GM18526 (cell line): ENCODE results near the gene ARHGAP10.

Experiments
- POLR2A ChIP-seq: IDR thresholded peaks from 3 replicates; pipeline ENCODE4 v1.6.1; 2011; ENCODE audit not compliant: insufficient read length; ENCODE audit errors: extremely low read depth

The ARHGAP10 gene

DNA sequence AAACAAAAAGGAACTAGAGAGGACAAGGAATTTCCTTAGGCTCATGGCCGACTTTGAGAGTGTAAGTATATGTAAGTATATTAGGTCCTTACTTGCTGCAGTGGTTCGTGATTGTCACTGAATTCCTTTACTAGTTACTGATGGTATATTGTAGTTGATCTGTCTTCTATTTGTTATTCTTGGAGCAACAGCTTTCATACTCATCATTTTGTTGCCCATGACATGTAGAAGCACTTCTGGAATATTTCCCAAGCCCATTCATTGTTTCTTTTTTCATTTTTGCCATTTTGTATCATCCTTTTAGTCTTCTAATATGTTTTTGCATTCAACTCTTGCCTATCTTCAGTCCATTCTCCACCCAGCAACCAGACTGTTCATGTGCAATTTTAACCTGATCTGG lies 170.0 kb downstream of the ARHGAP10 start:
- TF ChIP-seq POLR2A: no peak

DNA sequence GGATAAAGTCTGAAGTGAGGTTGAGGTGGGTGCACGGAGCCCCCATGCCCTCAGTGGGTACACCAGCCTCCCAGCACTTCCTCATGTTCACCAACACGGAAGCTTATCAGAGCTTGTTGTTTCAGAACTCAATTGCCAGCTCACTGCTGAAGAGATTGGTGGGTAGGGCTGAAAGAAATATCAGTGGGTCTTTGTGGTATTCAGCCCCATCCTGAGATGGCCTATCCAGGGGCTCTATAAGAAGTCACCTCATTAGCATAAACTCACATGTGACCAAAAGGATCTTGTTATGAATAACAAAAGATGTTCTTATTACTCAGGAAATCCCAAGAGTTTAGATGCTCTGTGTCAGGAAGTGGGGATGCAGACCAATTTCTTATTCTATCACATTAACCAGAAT lies 177.3 kb downstream of the ARHGAP10 start:
- TF ChIP-seq POLR2A: no peak

DNA sequence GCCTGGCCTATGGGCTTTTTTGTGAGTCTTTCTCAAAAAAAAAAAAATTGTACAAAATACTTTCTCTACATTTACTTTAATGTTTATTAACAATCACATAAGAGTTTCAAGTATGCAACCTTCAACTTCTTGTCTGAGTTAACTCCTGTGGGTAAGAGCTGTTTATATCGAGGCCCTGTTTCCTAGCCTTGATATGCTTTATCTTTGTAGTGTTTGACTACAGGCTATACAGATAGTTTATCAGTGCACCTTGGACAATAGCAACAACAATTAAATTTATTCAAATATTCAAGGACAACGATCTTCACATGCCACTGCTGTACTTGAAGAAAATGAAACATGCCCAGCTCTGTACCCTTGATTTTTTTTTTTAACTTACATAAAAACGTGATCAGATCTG lies 178.4 kb downstream of the ARHGAP10 start:
- TF ChIP-seq POLR2A: no peak

DNA sequence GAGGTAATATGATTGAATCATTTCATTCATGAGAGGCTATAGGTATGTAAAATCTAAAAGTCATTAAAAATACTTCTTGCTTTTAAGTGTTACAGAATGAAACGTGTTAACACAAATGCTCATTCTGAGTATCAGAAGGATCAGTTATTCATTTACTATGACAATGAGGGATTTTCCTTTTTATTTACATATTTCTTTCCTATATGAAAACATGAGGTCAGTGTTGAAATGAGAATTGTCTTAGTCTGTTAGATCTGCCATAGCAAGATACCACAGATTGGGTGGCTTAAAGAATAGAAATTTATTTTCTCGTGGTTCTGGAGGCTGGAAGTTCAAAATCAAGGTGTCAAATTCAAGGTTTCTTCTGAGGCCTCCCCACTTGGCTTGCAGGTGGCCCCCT lies 181.2 kb downstream of the ARHGAP10 start:
- no peak for TF ChIP-seq POLR2A

DNA sequence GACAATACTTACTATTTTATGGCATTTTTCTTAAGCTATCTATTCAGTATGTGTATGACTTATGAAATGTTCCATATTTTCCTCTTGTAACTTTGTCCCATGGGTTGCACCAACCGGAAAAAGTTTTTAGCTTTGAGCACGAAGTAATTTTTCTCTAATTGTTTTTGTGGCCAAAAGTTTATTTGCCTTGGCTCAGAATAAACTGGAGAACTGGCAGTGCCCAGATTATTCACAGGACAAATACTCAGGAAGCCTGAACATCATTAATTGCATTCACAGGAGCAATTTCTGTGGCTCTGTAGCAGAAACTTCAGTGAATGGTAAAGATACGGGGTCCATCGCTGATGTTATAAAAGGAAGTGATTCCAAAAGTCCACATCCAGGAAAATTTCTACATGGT lies 184.5 kb downstream of the ARHGAP10 start:
- TF ChIP-seq POLR2A: no peak

DNA sequence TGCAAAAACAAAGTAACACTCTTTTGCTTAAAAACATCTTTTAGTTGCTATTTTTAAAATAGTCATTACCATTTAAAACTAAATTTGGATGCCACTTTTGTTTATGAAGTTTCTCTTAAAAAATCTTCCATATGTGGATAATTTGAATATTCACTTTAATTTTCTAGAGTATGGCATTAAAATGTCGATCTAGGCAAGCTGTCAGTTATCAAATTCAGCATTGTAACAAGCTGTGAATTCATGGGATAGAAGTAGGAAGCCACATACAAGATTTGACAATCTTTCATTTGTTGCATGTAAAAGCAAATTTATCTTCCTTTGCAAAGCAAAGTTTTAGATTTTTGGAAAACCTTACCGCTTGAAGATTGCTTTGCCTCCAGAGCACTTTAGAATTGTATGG lies 191.5 kb downstream of the ARHGAP10 start:
- no peak for TF ChIP-seq POLR2A

DNA sequence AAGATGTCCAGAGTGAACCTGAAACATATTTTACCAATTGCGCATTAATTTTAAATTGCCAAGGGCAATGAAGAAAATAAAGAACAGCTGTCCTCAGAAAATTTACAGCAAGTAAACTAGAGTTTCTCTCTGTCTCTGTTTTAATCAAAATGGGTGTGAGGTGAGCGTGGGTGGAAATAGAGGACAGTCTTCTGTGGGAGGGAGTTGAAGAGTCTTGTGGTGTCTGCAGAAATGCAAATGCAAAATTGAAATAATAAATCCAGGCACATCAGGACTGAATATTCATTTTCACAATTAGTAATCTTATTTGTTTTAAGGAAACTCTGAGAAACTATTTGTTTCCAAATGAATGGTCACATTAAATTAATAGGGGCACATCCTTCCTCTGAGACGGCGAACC lies 192.0 kb downstream of the ARHGAP10 start:
- no peak for TF ChIP-seq POLR2A

DNA sequence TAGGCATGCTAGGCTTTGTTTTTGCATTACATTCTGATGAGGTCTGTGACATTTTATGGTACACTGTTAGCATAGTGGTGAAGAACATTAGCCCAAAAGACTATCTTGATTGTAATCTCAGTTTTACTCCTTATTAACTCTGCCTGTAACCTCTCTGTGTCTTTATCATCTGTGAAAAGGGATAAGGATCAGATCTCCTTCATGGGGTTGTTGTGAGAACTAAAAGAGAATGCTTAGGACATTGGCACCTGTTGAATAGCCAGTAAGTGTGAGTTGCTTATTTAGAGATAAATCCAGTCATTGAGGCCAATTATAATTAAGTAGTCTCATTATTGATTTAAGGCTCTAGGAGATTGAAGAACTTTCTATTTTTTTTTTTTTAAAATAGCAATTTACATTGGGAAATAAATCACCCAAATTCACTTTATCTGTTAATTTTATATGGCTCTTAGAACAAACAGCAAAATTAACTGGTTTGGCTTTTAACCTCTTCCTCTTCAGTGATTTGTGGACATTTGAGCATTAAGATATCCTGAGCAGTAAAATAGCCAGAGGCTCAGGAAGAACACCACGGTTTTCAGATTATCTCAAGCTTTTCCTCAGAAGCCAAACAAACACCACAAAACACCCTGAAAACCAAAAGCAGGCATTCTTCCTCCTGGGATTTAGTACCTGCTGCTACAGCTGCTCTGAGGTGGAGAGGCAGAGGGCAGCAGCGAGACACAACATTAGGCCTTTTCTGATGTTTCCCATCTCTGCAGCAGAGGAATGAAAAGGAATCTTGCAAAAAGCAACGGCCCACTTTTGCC lies 192.9 kb downstream of the ARHGAP10 start:
- TF ChIP-seq POLR2A: no peak

DNA sequence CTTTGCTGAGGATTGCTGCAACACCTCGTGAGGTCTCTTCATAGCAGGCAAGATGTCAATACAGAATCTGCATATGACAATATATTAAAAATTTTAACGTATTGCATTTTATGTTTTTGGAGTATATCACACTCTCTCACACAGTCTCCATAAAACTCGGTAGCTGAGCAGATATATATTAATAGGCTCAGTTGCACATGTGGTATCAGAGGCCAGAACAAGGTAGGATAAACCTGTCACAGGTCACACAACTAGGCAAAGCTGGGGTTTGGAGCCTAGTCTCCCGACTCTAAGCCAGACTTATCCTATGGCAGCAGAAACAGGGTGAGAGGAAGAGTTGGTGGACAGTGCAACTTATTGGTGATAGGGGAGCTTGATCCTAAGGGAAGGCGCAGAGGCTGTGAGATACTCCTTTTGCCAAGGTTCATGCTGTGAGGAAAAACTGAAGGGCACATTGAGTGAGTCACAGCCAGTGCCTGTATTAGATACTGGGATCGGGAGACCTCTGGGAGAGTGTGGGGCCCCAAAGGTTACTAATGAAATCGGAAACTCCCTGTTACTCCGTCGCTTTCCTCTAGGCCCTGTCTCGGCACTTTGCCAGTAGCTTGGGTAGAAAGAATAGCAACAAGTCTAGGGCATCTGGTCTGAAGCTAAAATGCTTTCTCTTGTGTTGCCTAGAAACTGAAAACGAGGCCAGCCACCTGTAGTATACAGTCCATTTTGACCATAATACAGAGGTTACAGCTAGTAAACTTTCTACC lies 195.7 kb downstream of the ARHGAP10 start:
- TF ChIP-seq POLR2A: no peak

DNA sequence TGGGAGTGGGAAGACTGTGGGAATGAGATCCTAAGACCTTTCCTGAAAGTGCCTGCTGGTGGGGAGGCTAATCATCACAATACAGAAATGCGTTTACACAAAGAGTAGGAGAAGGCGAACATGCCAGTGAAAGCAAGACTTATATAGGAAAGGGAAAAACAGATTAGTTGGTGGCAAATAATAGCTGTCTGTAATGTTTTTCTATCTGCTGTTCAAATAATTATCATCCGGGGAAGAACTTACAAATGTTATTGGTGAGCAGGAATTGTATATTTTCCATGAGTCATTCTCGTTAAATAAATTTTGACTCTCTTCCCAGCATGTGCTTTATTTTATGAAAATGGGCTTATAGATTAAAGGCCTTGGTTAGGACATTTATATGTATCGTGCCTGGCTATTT lies 196.5 kb downstream of the ARHGAP10 start:
- no peak for TF ChIP-seq POLR2A

DNA sequence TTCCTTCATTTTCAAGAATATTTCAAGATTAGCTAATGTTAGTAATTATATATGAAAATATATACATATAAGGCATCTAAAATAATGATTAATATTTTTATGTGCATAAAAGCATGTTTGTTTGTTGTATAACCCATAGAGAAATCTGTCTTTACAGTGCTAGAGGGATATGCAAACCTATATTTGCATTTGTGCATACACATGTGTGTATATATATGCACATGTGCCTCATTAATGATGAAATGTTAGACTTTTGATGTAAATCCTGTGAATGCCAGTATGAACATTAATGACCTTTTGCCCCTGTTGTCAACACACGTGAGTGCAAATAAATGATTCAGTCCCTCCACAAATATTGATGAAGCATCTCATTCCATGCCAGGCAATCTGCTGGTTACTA lies 197.9 kb downstream of the ARHGAP10 start:
- no peak for TF ChIP-seq POLR2A

DNA sequence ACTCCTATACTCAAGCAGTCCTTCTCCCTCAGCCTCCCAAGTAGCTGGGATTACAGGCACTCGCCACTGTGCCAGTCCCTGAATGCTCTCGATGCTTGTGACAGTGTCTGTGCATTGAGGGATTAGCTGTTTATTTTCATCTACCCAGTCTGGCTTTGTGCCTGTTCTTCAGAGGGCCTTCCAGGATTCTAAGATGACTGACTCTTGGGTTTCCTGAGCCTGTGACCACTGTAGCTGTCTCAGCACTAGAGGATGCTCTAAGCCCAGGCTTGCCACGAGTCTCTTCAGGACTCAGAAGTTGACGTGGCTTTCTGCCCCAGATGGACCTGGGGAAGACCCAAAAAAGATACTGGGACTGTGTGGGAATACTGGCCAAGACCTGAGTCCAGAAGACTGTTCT lies 201.4 kb downstream of the ARHGAP10 start:
- no peak for TF ChIP-seq POLR2A

DNA sequence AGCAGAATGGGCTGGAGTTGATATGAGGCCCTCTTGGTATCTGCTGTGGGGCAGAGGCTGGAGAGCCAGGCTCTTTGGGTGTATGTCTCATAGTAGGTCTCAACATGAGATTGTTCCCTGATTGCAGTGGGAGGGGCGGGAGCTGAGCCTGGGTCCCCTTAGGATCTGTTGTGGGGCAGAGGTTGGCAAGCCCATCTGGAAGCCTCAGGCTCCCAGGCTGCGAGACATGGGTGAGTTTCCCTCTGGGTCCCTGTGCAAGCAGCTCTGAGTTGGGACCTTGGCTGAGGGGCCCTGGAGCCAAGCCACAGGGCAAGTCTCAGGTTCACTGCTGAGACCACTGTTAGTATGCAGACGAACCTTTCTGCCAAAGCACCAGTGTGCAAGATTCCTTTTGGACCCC lies 201.9 kb downstream of the ARHGAP10 start:
- TF ChIP-seq POLR2A: no peak

DNA sequence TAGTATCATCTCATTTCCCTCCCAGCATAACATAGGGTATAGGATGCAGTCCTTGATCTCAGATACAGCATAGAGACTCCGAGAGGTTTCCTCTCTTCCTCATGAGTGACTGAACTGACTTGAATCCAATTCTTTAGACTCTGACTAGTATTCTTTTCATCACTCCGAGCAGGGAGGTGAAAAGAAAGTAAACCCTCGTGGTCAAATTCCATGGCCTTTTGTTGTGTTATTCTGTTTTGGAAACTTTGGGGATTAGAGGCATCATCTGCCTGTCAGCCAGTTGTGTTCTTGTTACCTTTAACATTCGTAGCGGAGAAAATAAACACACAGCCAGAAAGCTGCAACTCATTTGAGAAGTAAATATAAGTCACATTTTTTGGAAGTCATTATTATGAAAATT lies 206.6 kb downstream of the ARHGAP10 start:
- TF ChIP-seq POLR2A: no peak

DNA sequence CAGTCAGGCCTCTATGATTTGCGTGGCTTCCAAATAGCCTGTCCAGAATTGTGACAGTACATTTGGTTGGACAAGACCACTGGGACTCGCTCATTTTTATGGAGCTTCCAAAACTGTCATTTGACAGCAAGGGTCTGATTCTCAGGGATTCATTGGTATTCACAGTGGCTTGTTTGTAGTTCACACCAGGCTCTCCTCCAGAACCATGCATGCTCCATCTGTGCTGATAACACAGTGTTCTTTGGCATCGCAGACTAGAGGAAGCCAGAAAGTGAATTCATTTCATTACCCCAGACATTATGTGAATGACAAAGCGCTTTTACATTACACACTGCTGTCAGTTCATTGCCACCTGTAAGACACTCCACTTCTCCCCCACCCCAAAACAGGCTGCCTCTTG lies 208.3 kb downstream of the ARHGAP10 start:
- TF ChIP-seq POLR2A: no peak

DNA sequence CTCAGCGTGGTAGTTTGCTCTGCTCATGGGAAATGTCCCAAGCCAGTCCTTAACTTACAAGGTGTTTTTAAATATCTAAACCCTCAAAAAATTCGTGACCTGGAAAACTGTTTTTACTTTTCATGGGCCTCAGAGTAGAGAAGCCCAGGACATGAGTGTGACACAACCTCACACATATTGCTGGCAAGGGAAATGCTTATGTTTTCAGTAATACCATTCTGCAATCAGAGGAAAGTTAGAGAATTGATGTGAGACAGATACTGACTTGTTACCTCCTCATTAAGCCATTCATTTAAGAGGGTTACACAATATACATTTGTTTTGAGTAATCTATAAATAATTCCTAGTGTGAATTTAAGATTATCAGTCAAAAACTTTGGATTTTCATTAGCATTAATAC lies 209.5 kb downstream of the ARHGAP10 start:
- TF ChIP-seq POLR2A: no peak
